Esophagus muscularis mucosa (tissue), 4 donors: Measurements from ENCODE around the gene CACNB4. TPM values are rescaled to one million over a fixed set of nuclear protein-coding genes. Genes with fewer than 3 reads are reported as not detected.
A peak's percentile ranks its signal among the peaks of the same experiment; 100 is the strongest.
"Not testable (repeated sequence)": the region's sequence is repeated elsewhere in the genome, so short reads cannot be mapped to it uniquely, and the experiment has no call there.

Source experiments
- DNase-seq: peaks from one replicate; pipeline ENCODE4 v3.0.0-alpha.2; 2017; ENCODE audit errors: extremely low spot score
- H3K27ac ChIP-seq, 4 donors: fragments of 200-600 bp; sonication (generic); replicated peaks in 1 of 4; 1 replicate in 3 of 4; 2 replicates in 1 of 4; pipeline ENCODE4 v1.5.1; 2016 to 2019; ENCODE audit warnings: mild to moderate bottlenecking in 1 of 4
- H3K27me3 ChIP-seq, 4 donors: fragments of 200-600 bp; sonication (generic); one replicate each; pipeline versions ENCODE4 v1.5.1 to v1.6.0; 2016 to 2019
- H3K36me3 ChIP-seq, 4 donors: fragments of 200-600 bp; sonication (generic); one replicate each; pipeline ENCODE4 v1.5.1; 2016 to 2019
- H3K4me1 ChIP-seq, 4 donors: fragments of 200-600 bp; sonication (generic); one replicate each; pipeline ENCODE4 v1.5.1; 2016 to 2019
- H3K4me3 ChIP-seq, 4 donors: fragments of 200-600 bp; sonication (generic); 1 replicate in 2 of 4; 2 replicates in 2 of 4; pipeline ENCODE4 v1.5.1; 2016 to 2019; ENCODE audit warnings: mild to moderate bottlenecking in 4 of 4, moderate library complexity in 1 of 4
- H3K9me3 ChIP-seq, 4 donors: fragments of 200-600 bp; sonication (generic); 1 replicate in 3 of 4; 2 replicates in 1 of 4; pipeline ENCODE4 v1.5.1; 2016 to 2019
- CTCF ChIP-seq, 3 experiments: fragments of 200-600 bp in 2 of 3; fragments of 450-650 bp in 1 of 3; sonication (generic) in 2 of 3; IDR thresholded peaks; one replicate each; pipeline ENCODE4 v1.5.1; 2017 to 2019; ENCODE audit warnings: antibody characterized with exemption in 3 of 3, mild to moderate bottlenecking in 2 of 3, moderate library complexity in 1 of 3
- EP300 ChIP-seq: sonication (generic); formaldehyde crosslinking; IDR thresholded peaks from one replicate; pipeline ENCODE4 v1.6.1; 2017; ENCODE audit warnings: antibody characterized with exemption
- POLR2A ChIP-seq: fragments of 450-650 bp; IDR thresholded peaks from one replicate; pipeline ENCODE4 v1.6.1; 2017; ENCODE audit warnings: antibody characterized with exemption, moderate library complexity, mild to moderate bottlenecking, low read depth
- POLR2AphosphoS5 ChIP-seq, 2 donors: sonication (generic); formaldehyde crosslinking; IDR thresholded peaks; one replicate each; pipeline ENCODE4 v1.6.1; 2017; ENCODE audit warnings: antibody characterized with exemption in 2 of 2
- WGBS: methylation state at CpG from one replicate; pipeline ENCODE4 v1.1.5; 2018; 5-methylcytosine and 5-hydroxymethylcytosine counted together
- intact Hi-C: fragments of 100-400 bp; cut with DNase I; formaldehyde crosslinking; loops from one replicate; pipeline ENCODE4 v1.15.1; 2023
- total RNA-seq, 4 donors: library from RNA; depleted of rRNA; stranded (reverse); fragments of >200 nt; gene quantifications; one replicate each; pipeline versions ENCODE4 v1.1.0 to v1.2.1, GENCODE V29; 2016

The CACNB4 gene
- total RNA-seq, 4 donors from 2014 or later = 1.7 to 3.5 (median 2.3) TPM

GRCh38 chr2:152031747-152032306 is 67.0 kb downstream of the CACNB4 start:
- 83% methylated on average over 7 of the region's 7 CpGs for WGBS
- H3K4me1 ChIP-seq = peaks cover 0 to 3% (median 0%) of the 10 kb centered on the region in 4 donors
- H3K27ac ChIP-seq = no peak overlapping the region
- no peak overlapping the region for H3K4me3 ChIP-seq
- DNase-seq = no peak
- intact Hi-C loops = loop anchor here (10.0 kb wide), 1 partner anchor 603 kb away; no protein-coding TSS in a partner anchor
- no peaks in the 10 kb centered on the region for H3K9me3 ChIP-seq
- no peaks in the 10 kb centered on the region for H3K36me3 ChIP-seq
- no peaks in the 10 kb centered on the region for H3K27me3 ChIP-seq
- TF ChIP-seq POLR2A = no peak
- no peak for TF ChIP-seq POLR2AphosphoS5 (IDR thresholded peaks at IDR 0.05)
- TF ChIP-seq EP300 = no peak

- H3K36me3 ChIP-seq, DNase-seq, H3K27ac ChIP-seq, H3K9me3 ChIP-seq, H3K4me1 ChIP-seq, H3K27me3 ChIP-seq, H3K4me3 ChIP-seq: not testable (repeated sequence)
- WGBS = 84% methylated on average over 4 of the region's 4 CpGs
- intact Hi-C loops = loop anchor here (10.0 kb wide), 1 partner anchor 604 kb away; no protein-coding TSS in a partner anchor
These were observed 68.1 kb downstream of the CACNB4 start for GRCh38 chr2:152030596-152031328.

GRCh38 chr2:152028182-152028862 is 70.5 kb downstream of the CACNB4 start:
- intact Hi-C loops = loop anchor here (10.0 kb wide), 1 partner anchor 414 kb away; no protein-coding TSS in a partner anchor
- H3K27me3 ChIP-seq = no peaks in the 10 kb centered on the region
- H3K36me3 ChIP-seq = no peaks in the 10 kb centered on the region
- DNase-seq = no peak
- H3K4me3 ChIP-seq = no peak overlapping the region
- WGBS = 68% methylated on average over 5 of the region's 5 CpGs
- TF ChIP-seq POLR2AphosphoS5 (IDR thresholded peaks at IDR 0.05) = no peak
- no peak for TF ChIP-seq CTCF (IDR thresholded peaks at IDR 0.05)
- no peak for TF ChIP-seq EP300
- no peak for TF ChIP-seq POLR2A
- peaks cover 0 to 5% (median 0%) of the 10 kb centered on the region in 4 donors for H3K4me1 ChIP-seq
- H3K9me3 ChIP-seq = no peaks in the 10 kb centered on the region
- H3K27ac ChIP-seq = no peak overlapping the region

GRCh38 chr2:152025678-152026287 is 73.1 kb downstream of the CACNB4 start:
- TF ChIP-seq EP300 (no peak), POLR2AphosphoS5 (IDR thresholded peaks at IDR 0.05) (no peak), CTCF (IDR thresholded peaks at IDR 0.05) (peak in 2 of 3 experiments; percentile 95 to 96), POLR2A (no peak)
- WGBS = 17% methylated on average over 15 of the region's 15 CpGs
- peaks cover 0 to 5% (median 0%) of the 10 kb centered on the region in 4 donors for H3K4me1 ChIP-seq
- H3K9me3 ChIP-seq = no peaks in the 10 kb centered on the region
- H3K4me3 ChIP-seq = peak overlapping the region; percentile 36 to 59 (median 41)
- DNase-seq = peak; percentile 97
- intact Hi-C loops = loop anchor here (10.0 kb wide), 1 partner anchor 411 kb away; no protein-coding TSS in a partner anchor
- H3K27me3 ChIP-seq = no peaks in the 10 kb centered on the region
- no peaks in the 10 kb centered on the region for H3K36me3 ChIP-seq
- H3K27ac ChIP-seq = no peak overlapping the region

GRCh38 chr2:152024477-152024876 is 74.4 kb downstream of the CACNB4 start:
- H3K27ac ChIP-seq = no peak overlapping the region
- H3K36me3 ChIP-seq = no peaks in the 10 kb centered on the region
- H3K9me3 ChIP-seq = no peaks in the 10 kb centered on the region
- H3K27me3 ChIP-seq = no peaks in the 10 kb centered on the region
- DNase-seq = no peak
- intact Hi-C loops = loop anchor here (10.0 kb wide), 1 partner anchor 410 kb away; no protein-coding TSS in a partner anchor
- no peak overlapping the region for H3K4me3 ChIP-seq
- H3K4me1 ChIP-seq = peaks cover 0 to 5% (median 0%) of the 10 kb centered on the region in 4 donors
- TF ChIP-seq POLR2A = no peak
- TF ChIP-seq CTCF (IDR thresholded peaks at IDR 0.05) = no peak
- TF ChIP-seq EP300 = no peak
- no peak for TF ChIP-seq POLR2AphosphoS5 (IDR thresholded peaks at IDR 0.05)
- 83% methylated on average over 2 of the region's 2 CpGs for WGBS
